Trophoblast cell (in vitro differentiated cells and primary cell): ENCODE measurements around the gene DNLZ.

Experiments
- DNase-seq, 2 donors: peaks; one replicate each; pipeline ENCODE4 v3.0.0-alpha.2; 2016
- H2AFZ ChIP-seq: 2 replicates; pipeline ENCODE4 v1.6.1; 2013; ENCODE audit warnings: low read length, moderate library complexity, mild to moderate bottlenecking; ENCODE audit not compliant: insufficient read depth, poor library complexity
- H2AK5ac ChIP-seq: 2 replicates; pipeline ENCODE4 v1.6.1; 2013; ENCODE audit warnings: mild to moderate bottlenecking, low read length
- H2BK120ac ChIP-seq: 2 replicates; pipeline ENCODE4 v1.6.1; 2013; ENCODE audit warnings: low read length, mild to moderate bottlenecking, moderate library complexity; ENCODE audit not compliant: insufficient read depth, poor library complexity
- H2BK12ac ChIP-seq: 2 replicates; pipeline ENCODE4 v1.6.1; 2013; ENCODE audit warnings: mild to moderate bottlenecking, low read length, moderate library complexity
- H2BK5ac ChIP-seq: 2 replicates; pipeline ENCODE4 v1.6.1; 2013; ENCODE audit warnings: low read length, low read depth, moderate library complexity, mild to moderate bottlenecking; ENCODE audit not compliant: poor library complexity
- H3K14ac ChIP-seq: 2 replicates; pipeline ENCODE4 v1.6.1; 2013; ENCODE audit warnings: mild to moderate bottlenecking, low read length
- H3K18ac ChIP-seq: 2 replicates; pipeline ENCODE4 v1.6.1; 2013; ENCODE audit warnings: mild to moderate bottlenecking, low read length
- H3K23ac ChIP-seq: 2 replicates; pipeline ENCODE4 v1.6.1; 2013; ENCODE audit warnings: low read length
- H3K27ac ChIP-seq: 2 replicates; pipeline ENCODE4 v1.5.1; 2013; ENCODE audit warnings: low read depth, mild to moderate bottlenecking, inconsistent platforms, low read length, moderate library complexity
- H3K27me3 ChIP-seq: 2 replicates; pipeline ENCODE4 v1.6.1; 2013; ENCODE audit warnings: inconsistent platforms, mild to moderate bottlenecking, low read length, moderate library complexity; ENCODE audit not compliant: insufficient read depth
- H3K36me3 ChIP-seq, 2 experiments: 1 replicate in 1 of 2; 2 replicates in 1 of 2; pipeline ENCODE4 v1.6.1; 2013; ENCODE audit warnings: low read length in 2 of 2, mild to moderate bottlenecking in 2 of 2, moderate library complexity in 1 of 2; ENCODE audit not compliant: insufficient read depth in 2 of 2, control insufficient read depth in 1 of 2
- H3K4ac ChIP-seq: 2 replicates; pipeline ENCODE4 v1.6.1; 2013; ENCODE audit warnings: low read depth, mild to moderate bottlenecking, low read length, moderate library complexity
- H3K4me1 ChIP-seq, 2 experiments: 1 replicate in 1 of 2; 2 replicates in 1 of 2; pipeline ENCODE4 v1.6.1; 2013; ENCODE audit warnings: low read length in 2 of 2, mild to moderate bottlenecking in 2 of 2, moderate library complexity in 1 of 2; ENCODE audit not compliant: insufficient read depth in 2 of 2, control insufficient read depth in 1 of 2
- H3K4me2 ChIP-seq: 2 replicates; pipeline ENCODE4 v1.6.1; 2013; ENCODE audit warnings: inconsistent platforms, mild to moderate bottlenecking, low read length, moderate library complexity
- H3K4me3 ChIP-seq: 2 replicates; pipeline ENCODE4 v1.5.1; 2013; ENCODE audit warnings: mild to moderate bottlenecking, low read depth, low read length, inconsistent platforms
- H3K79me1 ChIP-seq: one replicate; pipeline ENCODE4 v1.6.1; 2013; ENCODE audit warnings: low read length
- H3K79me2 ChIP-seq: 2 replicates; pipeline ENCODE4 v1.6.1; 2013; ENCODE audit warnings: low read length, mild to moderate bottlenecking; ENCODE audit not compliant: control insufficient read depth, insufficient read depth, poor library complexity
- H3K9ac ChIP-seq: 2 replicates; pipeline ENCODE4 v1.6.1; 2013; ENCODE audit warnings: mild to moderate bottlenecking, low read length
- H3K9me3 ChIP-seq: 2 replicates; pipeline ENCODE4 v1.6.1; 2013; ENCODE audit warnings: low read depth, mild to moderate bottlenecking, control low read depth, inconsistent platforms, low read length; ENCODE audit not compliant: insufficient read depth
- H4K12ac ChIP-seq: 2 replicates; pipeline ENCODE4 v1.6.1; 2013; ENCODE audit warnings: low read depth, mild to moderate bottlenecking, low read length, moderate library complexity
- H4K8ac ChIP-seq: 2 replicates; pipeline ENCODE4 v1.6.1; 2013; ENCODE audit warnings: low read depth, mild to moderate bottlenecking, low read length, moderate library complexity
- H4K91ac ChIP-seq: one replicate; pipeline ENCODE4 v1.6.1; 2013; ENCODE audit warnings: low read depth, mild to moderate bottlenecking, low read length, moderate library complexity
- WGBS: extraction: QIAGEN DNeasy Blood & Tissue Kit; methylation state at CpG from one replicate; pipeline ENCODE4 v1.1.7; 2013; ENCODE audit warnings: missing lambda C conversion rate; ENCODE audit not compliant: insufficient read length, insufficient coverage; ENCODE audit errors: extremely low coverage; 5-methylcytosine and 5-hydroxymethylcytosine counted together

The DNLZ gene

GRCh38 chr9:136333486-136333885 lies 30.1 kb downstream of the DNLZ start:
- Histone ChIP-seq H3K23ac (no peak overlapping the region), H3K36me3 (peaks cover 33 to 43% of the 10 kb centered on the region in 2 experiments), H4K8ac (no peak overlapping the region), H2AFZ (no peak overlapping the region), H3K79me2 (no peaks in the 10 kb centered on the region), H2BK5ac (no peak overlapping the region), H3K18ac (no peak overlapping the region), H4K12ac (no peak overlapping the region), H2BK12ac (no peak overlapping the region), H4K91ac (no peak overlapping the region), H3K14ac (no peak overlapping the region), H3K4ac (no peak overlapping the region), H3K4me2 (no peak overlapping the region), H3K27ac (no peak overlapping the region), H3K27me3 (no peaks in the 10 kb centered on the region), H2BK120ac (no peak overlapping the region), H3K4me3 (no peak overlapping the region), H3K9ac (no peak overlapping the region), H3K79me1 (no peaks in the 10 kb centered on the region), H3K4me1 (peaks cover 2 to 9% of the 10 kb centered on the region in 2 experiments), H3K9me3 (no peaks in the 10 kb centered on the region), H2AK5ac (no peak overlapping the region)
- no CpG with 5 or more reads among the region's 17 CpGs for WGBS
- no peak for DNase-seq

GRCh38 chr9:136333045-136333444 lies 30.5 kb downstream of the DNLZ start:
- no peak for DNase-seq
- no peak overlapping the region for H3K23ac ChIP-seq
- no peak overlapping the region for H3K9ac ChIP-seq
- H3K9me3 ChIP-seq: no peaks in the 10 kb centered on the region
- no peak overlapping the region for H2BK5ac ChIP-seq
- no peak overlapping the region for H3K4ac ChIP-seq
- WGBS: no CpG with 5 or more reads among the region's 12 CpGs
- no peak overlapping the region for H3K27ac ChIP-seq
- no peak overlapping the region for H2BK12ac ChIP-seq
- no peak overlapping the region for H4K8ac ChIP-seq
- peaks cover 7 to 14% of the 10 kb centered on the region in 2 experiments for H3K4me1 ChIP-seq
- no peak overlapping the region for H3K4me3 ChIP-seq
- H2BK120ac ChIP-seq: no peak overlapping the region
- no peak overlapping the region for H2AK5ac ChIP-seq
- peaks cover 1% of the 10 kb centered on the region for H3K79me2 ChIP-seq
- H3K79me1 ChIP-seq: peaks cover 3% of the 10 kb centered on the region
- no peak overlapping the region for H4K91ac ChIP-seq
- peaks cover 28 to 40% of the 10 kb centered on the region in 2 experiments for H3K36me3 ChIP-seq
- H3K27me3 ChIP-seq: no peaks in the 10 kb centered on the region
- no peak overlapping the region for H4K12ac ChIP-seq
- no peak overlapping the region for H2AFZ ChIP-seq
- no peak overlapping the region for H3K14ac ChIP-seq
- no peak overlapping the region for H3K18ac ChIP-seq
- no peak overlapping the region for H3K4me2 ChIP-seq

- Histone ChIP-seq H4K8ac (no peak overlapping the region), H3K4me1 (peaks cover 8 to 16% of the 10 kb centered on the region in 2 experiments), H3K27me3 (no peaks in the 10 kb centered on the region), H2BK120ac (no peak overlapping the region), H2BK12ac (no peak overlapping the region), H3K9ac (no peak overlapping the region), H2AFZ (no peak overlapping the region), H3K4ac (no peak overlapping the region), H3K14ac (no peak overlapping the region), H4K91ac (no peak overlapping the region), H3K9me3 (no peaks in the 10 kb centered on the region), H2BK5ac (no peak overlapping the region), H4K12ac (no peak overlapping the region), H3K23ac (no peak overlapping the region), H3K36me3 (peaks cover 23 to 36% of the 10 kb centered on the region in 2 experiments), H3K18ac (no peak overlapping the region), H3K79me2 (peaks cover 4% of the 10 kb centered on the region), H3K4me3 (no peak overlapping the region), H2AK5ac (no peak overlapping the region), H3K79me1 (peaks cover 5% of the 10 kb centered on the region), H3K4me2 (no peak overlapping the region), H3K27ac (no peak overlapping the region)
- no CpG with 5 or more reads among the region's 11 CpGs for WGBS
- no peak for DNase-seq
Observed at GRCh38 chr9:136332482-136332983, 31.0 kb downstream of the DNLZ start.

DNA sequence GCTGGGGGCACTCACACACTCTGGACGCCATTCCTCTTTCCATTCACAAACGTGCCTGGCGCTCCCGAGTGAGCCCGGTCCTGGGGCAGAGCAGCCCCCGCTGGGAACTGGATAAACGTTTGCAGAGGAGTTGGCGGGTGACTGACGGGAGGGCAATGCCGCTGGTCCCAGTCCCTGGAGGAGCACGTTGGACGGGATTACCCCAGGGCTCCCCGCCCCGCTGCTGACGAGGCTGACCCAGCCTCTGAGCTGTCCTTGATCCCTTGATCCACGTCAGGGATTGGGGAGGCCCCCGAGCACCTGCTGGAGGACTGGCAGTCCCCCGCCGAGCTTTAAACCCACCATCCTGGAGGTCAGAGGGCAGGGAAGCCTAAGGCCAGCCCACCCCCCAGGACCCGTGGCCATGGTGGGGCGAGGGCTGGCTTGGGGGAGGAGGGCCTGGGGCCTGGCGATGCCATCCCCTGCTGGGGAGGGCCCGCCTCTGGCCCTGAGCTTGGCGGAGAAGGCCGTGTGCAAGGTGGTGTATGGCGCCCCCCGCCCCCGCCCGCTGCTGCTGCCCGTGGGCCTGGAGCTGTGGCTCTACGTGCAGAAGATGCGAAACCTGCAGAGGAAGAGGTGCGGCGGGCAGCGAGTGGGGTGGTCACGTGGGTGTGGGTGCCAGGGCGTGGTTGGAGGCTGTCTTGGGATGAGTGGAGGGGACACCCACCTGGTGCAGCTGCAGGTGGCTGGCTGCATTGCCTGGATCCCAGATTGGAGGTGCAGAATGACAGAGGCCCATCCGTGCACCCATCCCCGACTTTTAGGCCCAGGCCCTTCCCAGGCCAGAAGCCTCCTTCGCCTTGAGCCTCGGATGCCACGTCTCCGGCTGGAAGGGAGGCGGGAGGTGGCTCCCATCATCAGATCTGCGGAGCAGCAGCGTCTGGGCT lies 31.7 kb downstream of the DNLZ start:
- no peaks in the 10 kb centered on the region for H3K9me3 ChIP-seq
- DNase-seq: peak in 1 of 2 donors; percentile 18
- no peak overlapping the region for H2BK12ac ChIP-seq
- H3K9ac ChIP-seq: no peak overlapping the region
- no peak overlapping the region for H3K4me2 ChIP-seq
- no peak overlapping the region for H4K8ac ChIP-seq
- H3K14ac ChIP-seq: no peak overlapping the region
- H2BK120ac ChIP-seq: no peak overlapping the region
- no peak overlapping the region for H3K23ac ChIP-seq
- H2AK5ac ChIP-seq: no peak overlapping the region
- H4K91ac ChIP-seq: no peak overlapping the region
- no peak overlapping the region for H2BK5ac ChIP-seq
- H3K18ac ChIP-seq: no peak overlapping the region
- H3K27me3 ChIP-seq: no peaks in the 10 kb centered on the region
- H3K4ac ChIP-seq: no peak overlapping the region
- H3K4me1 ChIP-seq: peaks cover 11 to 18% of the 10 kb centered on the region in 2 experiments
- no peak overlapping the region for H2AFZ ChIP-seq
- no peak overlapping the region for H3K27ac ChIP-seq
- H3K4me3 ChIP-seq: no peak overlapping the region
- H3K79me2 ChIP-seq: peaks cover 6% of the 10 kb centered on the region
- H3K36me3 ChIP-seq: peaks cover 18 to 29% of the 10 kb centered on the region in 2 experiments
- H3K79me1 ChIP-seq: peaks cover 9% of the 10 kb centered on the region
- no peak overlapping the region for H4K12ac ChIP-seq
- WGBS: no CpG with 5 or more reads among the region's 46 CpGs
